Adrenal gland (tissue), 5 donors: ENCODE results near the gene ITCH.

Source experiments
- POLR2A ChIP-seq, 2 donors: fragments of 450-650 bp; IDR thresholded peaks; one replicate each; pipeline ENCODE4 v1.6.1; 2017; ENCODE audit warnings: antibody characterized with exemption in 2 of 2, mild to moderate bottlenecking in 2 of 2, moderate library complexity in 1 of 2
- TF ChIP-seq, protein P1 (sequence below), 6 experiments: fragments of 450-650 bp in 4 of 6; fragments of 200-600 bp in 2 of 6; sonication (generic) in 1 of 6; IDR thresholded peaks; 1 replicate in 5 of 6; 2 replicates in 1 of 6; pipeline versions ENCODE4 v1.5.1 to v1.8.0; 2016 to 2021; ENCODE audit warnings: antibody characterized with exemption in 6 of 6, mild to moderate bottlenecking in 2 of 6, moderate library complexity in 1 of 6
- donor health status: DM: no; HTN: no; CAD: no.

GRCh38 chr20:34557936-34558319 lies 194.9 kb downstream of the ITCH start:
- no peak for TF ChIP-seq POLR2A (IDR thresholded peaks at IDR 0.05)
- TF ChIP-seq, protein P1, sequence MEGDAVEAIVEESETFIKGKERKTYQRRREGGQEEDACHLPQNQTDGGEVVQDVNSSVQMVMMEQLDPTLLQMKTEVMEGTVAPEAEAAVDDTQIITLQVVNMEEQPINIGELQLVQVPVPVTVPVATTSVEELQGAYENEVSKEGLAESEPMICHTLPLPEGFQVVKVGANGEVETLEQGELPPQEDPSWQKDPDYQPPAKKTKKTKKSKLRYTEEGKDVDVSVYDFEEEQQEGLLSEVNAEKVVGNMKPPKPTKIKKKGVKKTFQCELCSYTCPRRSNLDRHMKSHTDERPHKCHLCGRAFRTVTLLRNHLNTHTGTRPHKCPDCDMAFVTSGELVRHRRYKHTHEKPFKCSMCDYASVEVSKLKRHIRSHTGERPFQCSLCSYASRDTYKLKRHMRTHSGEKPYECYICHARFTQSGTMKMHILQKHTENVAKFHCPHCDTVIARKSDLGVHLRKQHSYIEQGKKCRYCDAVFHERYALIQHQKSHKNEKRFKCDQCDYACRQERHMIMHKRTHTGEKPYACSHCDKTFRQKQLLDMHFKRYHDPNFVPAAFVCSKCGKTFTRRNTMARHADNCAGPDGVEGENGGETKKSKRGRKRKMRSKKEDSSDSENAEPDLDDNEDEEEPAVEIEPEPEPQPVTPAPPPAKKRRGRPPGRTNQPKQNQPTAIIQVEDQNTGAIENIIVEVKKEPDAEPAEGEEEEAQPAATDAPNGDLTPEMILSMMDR (IDR thresholded peaks at IDR 0.05) = no peak
